NCI-H82 treated with DMSO at 0.1 percent for 48 hours (cell line): ENCODE data around the gene DPF3.
A peak's percentile ranks its signal among the peaks of the same experiment; 100 is the strongest.

ENCODE experiments used
- DNase-seq: peaks from one replicate; lab custom pipeline; 2025; ENCODE audit not compliant: unreplicated experiment; lab: John Stamatoyannopoulos, UW

DPF3 gene

DNA sequence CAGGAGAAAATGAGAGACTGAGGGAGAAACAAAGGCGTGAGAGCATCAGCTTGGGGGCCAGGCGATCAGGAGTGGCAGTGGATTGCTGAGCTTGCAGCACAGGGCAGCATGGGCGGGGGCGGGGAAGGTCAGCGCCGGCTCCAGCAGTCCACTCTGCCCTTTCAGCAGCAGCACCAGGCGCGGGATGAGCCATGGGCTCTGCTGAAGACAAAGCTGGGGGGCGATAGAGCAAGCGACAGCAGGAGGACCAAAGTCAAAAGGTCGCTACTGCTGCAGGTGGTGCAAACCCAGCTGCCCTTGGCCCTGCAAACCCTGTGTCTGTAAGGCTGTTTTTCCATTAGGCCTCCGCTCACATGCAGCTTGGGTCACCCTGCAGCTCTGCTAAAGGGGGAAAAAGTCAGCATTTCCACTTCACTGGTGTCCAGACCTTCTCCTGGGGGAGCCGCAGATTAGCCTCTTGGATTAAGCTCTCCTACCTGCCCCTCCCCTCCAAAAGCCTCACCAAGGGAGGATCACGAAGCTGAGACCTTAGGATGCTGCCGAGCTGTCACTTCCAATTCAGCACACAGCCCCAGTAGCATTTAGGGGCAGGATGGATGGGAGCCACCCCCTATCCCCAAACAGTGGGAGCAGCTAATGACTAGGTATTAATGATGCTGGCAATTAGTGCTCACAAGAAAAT, 204.8 kb downstream of the DPF3 start:
- no peak for DNase-seq

GRCh38 chr14:72686832-72687231, 207.1 kb downstream of the DPF3 start:
- DNase-seq = peak; percentile 29

DNA sequence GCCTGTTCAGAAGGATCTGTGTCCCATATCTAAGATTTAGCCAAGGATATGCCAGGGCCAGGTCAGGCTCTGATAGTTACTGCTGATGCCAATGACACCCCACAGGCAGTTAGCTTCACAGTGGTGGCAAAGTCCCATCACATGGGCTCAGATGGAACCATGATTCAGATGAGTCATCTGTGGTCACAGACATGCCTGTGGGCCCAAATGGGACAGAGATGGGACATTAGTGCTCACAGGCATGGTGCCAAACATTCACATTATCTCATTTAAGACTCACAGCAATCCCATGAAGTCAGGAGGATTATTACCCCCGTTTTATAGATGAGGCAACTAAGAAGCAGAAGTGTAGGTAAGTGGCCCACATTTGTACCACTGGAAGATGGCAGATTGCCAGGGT, 207.8 kb downstream of the DPF3 start:
- no peak for DNase-seq

- no peak for DNase-seq
Observed at GRCh38 chr14:72685456-72685855, 208.4 kb downstream of the DPF3 start.

DNA sequence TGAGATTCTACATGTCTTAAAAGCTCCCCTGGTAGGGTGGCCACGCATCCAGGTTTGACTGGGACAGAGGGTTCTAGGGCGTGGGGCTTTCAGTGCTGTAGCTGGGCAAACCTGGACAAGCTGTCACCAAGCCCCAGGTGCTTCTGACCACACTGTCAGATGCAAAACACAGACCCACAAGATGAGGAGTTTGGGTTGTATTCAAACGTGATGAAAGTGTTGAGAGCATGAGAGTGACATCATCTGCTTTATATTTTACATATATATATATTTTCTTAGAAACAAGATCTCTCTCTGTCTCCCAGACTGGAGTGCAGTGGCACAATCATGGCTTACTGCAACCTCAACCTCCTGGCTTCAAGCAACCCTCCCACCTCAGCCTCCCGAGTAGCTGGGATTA, 210.1 kb downstream of the DPF3 start:
- no peak for DNase-seq

DNA sequence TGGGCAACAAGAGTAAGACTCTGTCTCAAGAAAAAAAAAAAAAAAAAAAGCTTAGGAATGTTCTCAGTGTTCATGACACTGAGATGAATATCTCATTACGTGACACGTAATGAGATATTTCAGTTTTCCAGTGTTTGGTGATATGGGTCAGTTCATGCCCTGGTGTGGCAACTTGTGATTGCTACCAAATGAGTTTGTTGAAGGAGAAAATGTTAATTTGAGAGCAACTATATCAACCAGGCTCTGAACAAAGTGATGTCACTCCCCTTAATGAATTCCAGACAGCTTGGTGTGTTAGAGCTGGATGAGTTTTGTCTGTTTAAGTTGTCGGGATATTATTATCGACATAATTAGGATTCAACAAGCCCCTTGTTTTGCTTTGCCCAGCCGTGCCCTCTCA, 211.7 kb downstream of the DPF3 start:
- DNase-seq = no peak

- DNase-seq = no peak
Observed at GRCh38 chr14:72680853-72681640, 212.9 kb downstream of the DPF3 start.

- no peak for DNase-seq
Observed at GRCh38 chr14:72679536-72680151, 214.3 kb downstream of the DPF3 start.

GRCh38 chr14:72679141-72679535, 214.8 kb downstream of the DPF3 start:
- DNase-seq = no peak

DNA sequence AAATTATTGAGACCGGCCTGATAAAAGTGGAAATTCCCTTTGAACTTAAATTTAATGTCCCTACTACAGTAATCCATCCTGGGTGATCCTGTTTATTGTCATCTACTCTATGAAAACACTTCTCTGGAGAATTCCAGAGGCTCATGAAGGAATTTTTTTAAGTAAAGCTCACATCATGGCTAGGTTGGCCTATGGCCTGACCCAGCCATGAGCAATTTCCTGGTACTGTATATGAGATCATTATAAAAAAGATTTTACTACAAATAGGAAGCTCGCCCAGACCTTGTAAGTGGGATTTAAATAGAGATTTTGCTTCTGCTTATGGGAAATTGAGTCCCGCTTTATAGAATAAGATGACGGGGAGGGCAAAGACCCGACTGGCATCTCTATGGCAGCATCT, 215.5 kb downstream of the DPF3 start:
- DNase-seq = no peak

DNA sequence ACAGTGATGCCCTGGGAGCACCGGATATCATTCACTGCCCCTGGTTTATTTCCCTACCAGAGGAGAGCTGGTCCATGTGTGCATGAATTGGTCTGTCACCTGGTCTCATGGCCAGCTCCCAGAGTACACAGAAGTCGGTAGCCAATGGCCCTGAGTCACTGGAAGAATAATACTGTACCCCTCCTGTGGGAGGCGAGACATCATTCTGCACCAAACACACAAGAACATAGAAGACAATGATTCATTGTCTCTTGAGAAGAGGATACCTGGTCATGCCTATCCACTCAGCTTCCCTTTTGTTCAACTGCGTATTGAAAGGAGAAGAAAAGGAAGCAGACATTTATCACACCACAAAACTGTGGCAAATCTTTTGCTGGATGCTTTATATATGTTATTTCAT, 216.2 kb downstream of the DPF3 start:
- no peak for DNase-seq

DNA sequence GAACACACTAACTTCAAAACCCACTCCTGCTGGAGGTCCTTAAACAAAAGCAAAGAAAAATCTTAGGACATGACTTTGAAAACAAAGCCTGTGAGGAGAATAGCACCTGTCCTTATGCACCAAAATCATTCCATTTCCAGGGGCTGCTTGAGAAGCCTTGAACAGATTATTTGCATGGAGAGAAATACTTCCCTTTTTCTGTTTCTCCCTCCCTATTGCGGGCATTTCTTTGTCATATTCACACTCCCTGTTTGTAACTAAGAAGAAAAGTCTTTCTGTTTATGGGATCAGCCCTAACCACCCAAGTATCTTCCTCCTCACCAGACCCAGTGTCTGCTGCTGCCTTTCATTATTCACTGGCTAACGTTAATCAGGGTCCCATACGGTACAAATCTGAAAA, 218.8 kb downstream of the DPF3 start:
- no peak for DNase-seq

GRCh38 chr14:72673179-72673578, 220.7 kb downstream of the DPF3 start:
- no peak for DNase-seq

DNA sequence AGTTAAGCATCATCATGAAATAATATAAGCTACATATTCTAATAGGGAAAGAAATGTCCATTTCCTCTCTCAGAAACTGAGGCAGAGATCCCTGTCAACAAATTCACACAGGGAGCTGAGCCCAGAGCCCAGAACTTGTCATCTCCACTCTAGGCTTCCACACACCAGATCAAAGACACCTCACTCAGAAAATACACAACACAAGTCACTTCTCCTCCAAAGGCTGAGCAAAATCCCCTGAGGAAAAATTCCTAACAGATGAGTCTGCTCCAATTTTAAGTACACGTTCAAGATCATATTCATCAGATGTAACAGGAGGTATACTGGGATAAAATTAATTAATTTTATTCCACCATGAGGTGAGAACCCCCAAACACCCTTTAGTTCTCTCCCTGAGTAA, 227.3 kb downstream of the DPF3 start:
- no peak for DNase-seq

- no peak for DNase-seq
Observed at GRCh38 chr14:72665259-72665658, 228.6 kb downstream of the DPF3 start.

DNA sequence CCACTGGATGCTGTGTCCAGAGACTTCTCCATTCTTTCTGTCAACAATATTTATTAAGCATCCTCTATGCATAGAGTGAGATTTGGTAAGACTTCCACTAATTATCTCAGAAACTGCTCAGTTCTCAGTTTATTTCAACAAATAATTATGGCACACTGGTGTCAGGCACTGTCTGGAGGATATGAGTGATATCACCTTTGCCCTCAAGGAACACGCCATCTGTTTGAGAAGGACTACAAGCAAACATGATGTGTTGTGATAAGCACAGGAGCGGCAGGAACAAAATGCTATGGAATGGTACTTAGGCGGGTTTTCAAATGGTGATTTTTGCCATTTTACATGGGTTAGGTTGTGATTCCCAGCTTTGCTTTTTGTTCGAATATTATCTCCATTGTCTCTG, 229.2 kb downstream of the DPF3 start:
- DNase-seq = no peak

DNA sequence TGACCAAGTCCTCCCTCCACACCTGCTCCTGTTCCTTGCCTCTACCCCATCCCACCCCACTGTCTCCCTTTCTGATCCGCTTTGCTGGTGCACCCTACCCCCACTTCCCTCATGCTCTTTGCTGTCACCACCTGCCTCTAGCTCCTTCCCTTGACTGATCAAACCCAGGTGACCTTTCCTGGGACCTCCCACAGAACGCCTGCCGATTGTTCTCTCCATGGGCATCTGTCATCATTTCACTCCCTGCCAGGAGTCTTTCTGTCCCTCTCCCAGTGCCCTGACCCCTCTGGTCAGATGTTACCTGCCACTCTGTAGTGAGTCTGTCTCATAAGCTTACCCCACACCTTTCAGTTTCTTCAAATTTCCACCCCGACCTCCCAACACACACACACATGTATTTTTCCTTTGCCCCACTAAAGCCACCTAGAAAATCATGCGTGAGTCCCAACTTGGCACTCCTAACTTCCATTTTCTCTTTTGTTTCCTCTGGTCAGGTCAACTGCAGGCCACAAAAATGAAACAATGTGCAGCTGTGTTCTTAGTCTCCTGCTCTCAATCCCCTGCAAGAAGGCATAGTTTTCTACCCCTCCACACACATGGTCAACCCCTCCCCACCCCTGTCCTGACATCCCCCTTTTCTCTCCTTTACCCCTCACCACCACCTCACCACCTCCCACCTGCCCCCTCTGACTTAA, 229.8 kb downstream of the DPF3 start:
- DNase-seq = no peak

GRCh38 chr14:72663076-72663487, 230.8 kb downstream of the DPF3 start:
- no peak for DNase-seq

- DNase-seq = no peak
Observed at GRCh38 chr14:72662214-72662613, 231.7 kb downstream of the DPF3 start.

- DNase-seq = no peak
Observed at GRCh38 chr14:72657214-72657921, 236.5 kb downstream of the DPF3 start.

DNA sequence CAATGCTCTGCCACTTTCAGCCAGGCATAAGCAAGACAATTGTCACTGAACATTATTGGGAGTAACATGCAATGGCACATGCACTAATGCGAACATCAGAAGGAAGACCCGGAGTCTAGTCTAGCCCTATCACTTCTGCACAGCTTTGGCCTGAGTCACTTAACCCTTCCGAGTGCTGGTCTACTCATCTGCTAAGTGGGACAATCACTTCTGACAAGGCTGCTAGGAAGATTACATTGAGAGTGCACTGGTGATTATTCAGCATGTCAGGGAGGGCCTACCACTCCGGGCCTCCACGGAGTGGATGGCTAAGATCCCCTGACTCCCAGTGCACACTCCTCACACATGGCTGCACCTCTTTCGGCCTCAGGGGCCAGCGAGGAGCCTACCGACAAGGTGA, 240.9 kb downstream of the DPF3 start:
- DNase-seq = no peak
